Measurements from ENCODE around the gene WWOX. TPM values are rescaled to one million over a fixed set of nuclear protein-coding genes. Genes with fewer than 3 reads are reported as not detected.

WWOX gene
- total RNA-seq, 2 donors from 2014 or later, result 23.0 to 31.7 TPM

DNA sequence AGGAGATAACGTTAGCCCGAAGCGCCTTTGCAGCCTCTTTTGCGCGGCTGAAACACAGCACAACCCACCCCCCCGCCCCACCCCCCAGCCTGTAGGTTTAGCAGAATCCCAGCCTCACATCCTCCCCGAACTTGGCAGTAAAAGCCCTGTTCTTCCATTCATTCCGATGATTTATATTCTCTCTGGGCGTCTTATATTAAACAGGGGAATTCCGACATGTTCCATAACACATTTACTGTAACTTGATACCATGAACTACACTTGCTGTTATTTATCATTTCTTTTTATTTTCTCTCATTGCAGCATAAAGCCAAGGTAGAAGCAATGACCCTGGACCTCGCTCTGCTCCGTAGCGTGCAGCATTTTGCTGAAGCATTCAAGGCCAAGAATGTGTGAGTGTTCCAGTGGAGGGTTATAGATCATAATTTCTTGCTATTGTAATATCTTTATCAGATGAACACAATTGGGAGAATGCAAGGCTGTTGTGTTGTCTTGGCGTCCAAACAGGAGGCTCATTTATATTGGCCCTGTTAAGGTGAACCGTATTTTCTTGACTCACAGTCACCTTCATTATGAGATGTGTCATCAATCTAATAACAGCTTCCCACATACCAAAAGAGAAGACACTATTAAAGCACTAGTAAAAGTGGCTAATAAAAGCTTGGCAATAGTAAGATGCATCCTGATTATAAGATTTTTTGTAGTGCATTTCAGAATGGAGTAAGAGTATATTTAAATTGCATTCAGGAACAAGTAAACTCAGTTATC is 287.3 kb downstream of the WWOX start:
- Mint-ChIP-seq H3K4me1 (ENCODE audit: low read depth in 2 of 2) (no peaks in the 10 kb centered on the region), H3K27ac (no peak overlapping the region), H3K9me3 (no peaks in the 10 kb centered on the region), H3K36me3 (no peaks in the 10 kb centered on the region), H3K27me3 (no peaks in the 10 kb centered on the region), H3K4me3 (no peak overlapping the region)
- no peak for DNase-seq (ENCODE audit: low spot score)
- no peak for ATAC-seq

- no peaks in the 10 kb centered on the region for H3K27me3 Mint-ChIP-seq
- no peak overlapping the region for H3K27ac Mint-ChIP-seq
- DNase-seq (ENCODE audit: low spot score), result no peak
- no peaks in the 10 kb centered on the region for H3K9me3 Mint-ChIP-seq
- no peak for ATAC-seq
- no peaks in the 10 kb centered on the region for H3K36me3 Mint-ChIP-seq
- H3K4me1 Mint-ChIP-seq (ENCODE audit: low read depth in 2 of 2), result no peaks in the 10 kb centered on the region
- no peak overlapping the region for H3K4me3 Mint-ChIP-seq
These were observed 289.6 kb downstream of the WWOX start for GRCh38 chr16:78389009-78389498.

GRCh38 chr16:78390092-78390491 is 290.6 kb downstream of the WWOX start:
- no peak for ATAC-seq
- Mint-ChIP-seq H3K36me3 (no peaks in the 10 kb centered on the region), H3K27ac (no peak overlapping the region), H3K4me1 (ENCODE audit: low read depth in 2 of 2) (no peaks in the 10 kb centered on the region), H3K27me3 (no peaks in the 10 kb centered on the region), H3K4me3 (no peak overlapping the region), H3K9me3 (no peaks in the 10 kb centered on the region)
- no peak for DNase-seq (ENCODE audit: low spot score)

DNA sequence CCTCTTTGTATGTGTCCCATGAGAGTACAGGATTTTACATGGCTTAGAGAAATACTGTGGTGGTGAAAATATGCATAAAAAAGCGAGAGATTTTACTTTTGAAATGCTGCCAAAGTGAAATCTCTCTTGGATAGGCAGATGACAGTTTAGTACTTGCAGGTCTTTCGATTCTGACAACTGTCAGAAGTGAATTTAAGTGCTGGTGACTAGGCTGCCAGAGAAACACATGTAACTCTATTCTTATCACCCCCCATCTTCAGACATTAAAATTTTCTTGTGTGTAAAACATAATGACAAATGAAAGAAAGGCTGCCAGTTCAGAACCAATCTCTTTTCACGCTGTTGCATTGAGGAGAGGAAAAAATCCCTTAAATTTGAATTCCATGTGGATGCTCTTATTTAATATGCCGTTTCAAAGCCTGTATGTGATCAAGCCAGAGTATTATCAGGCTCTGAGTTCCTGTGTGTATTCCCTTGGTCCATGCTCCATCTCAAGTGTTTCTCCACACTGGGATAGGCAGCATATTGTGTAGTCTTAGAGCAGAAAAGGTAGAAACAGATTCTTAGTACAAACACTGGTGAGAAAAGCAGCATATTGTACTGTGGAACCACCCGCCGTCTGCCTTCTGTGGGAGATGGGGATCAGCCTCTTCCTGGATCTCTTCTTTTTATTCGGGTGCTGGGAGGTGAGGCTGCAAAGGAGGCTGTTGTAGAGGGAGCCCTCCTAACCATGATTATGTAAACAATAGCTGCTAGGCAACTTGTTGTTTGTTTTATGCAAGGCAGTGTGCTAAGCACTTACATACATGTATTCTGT is 291.3 kb downstream of the WWOX start:
- H3K4me3 Mint-ChIP-seq, result no peak overlapping the region
- no peaks in the 10 kb centered on the region for H3K27me3 Mint-ChIP-seq
- ATAC-seq, result no peak
- H3K27ac Mint-ChIP-seq, result no peak overlapping the region
- no peaks in the 10 kb centered on the region for H3K36me3 Mint-ChIP-seq
- no peaks in the 10 kb centered on the region for H3K9me3 Mint-ChIP-seq
- no peaks in the 10 kb centered on the region for H3K4me1 Mint-ChIP-seq (ENCODE audit: low read depth in 2 of 2)
- DNase-seq (ENCODE audit: low spot score), result no peak

- Mint-ChIP-seq H3K4me1 (ENCODE audit: low read depth in 2 of 2) (no peaks in the 10 kb centered on the region), H3K4me3 (no peak overlapping the region), H3K36me3 (no peaks in the 10 kb centered on the region), H3K27me3 (no peaks in the 10 kb centered on the region), H3K27ac (no peak overlapping the region), H3K9me3 (no peaks in the 10 kb centered on the region)
- no peak for DNase-seq (ENCODE audit: low spot score)
- no peak for ATAC-seq
These were observed 293.2 kb downstream of the WWOX start for GRCh38 chr16:78392585-78393195.

DNA sequence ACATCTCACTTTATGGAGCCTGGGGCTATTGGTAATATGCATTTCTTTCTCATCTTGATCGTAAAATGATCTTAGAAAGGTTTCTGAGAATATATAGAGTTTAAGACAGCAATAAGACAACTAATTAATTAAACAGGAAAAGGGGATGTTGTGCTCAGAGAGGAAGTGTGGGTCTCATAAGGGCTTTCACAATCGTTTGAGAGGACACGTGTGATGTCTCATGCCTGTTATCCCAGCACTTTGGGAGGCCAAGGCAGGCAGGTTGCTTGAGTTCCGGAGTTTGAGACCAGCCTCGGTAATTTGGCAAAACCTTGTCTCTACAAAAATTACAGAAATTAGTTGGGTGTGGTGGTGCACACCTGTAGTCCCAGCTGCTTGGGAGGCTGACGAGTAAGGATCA is 295.6 kb downstream of the WWOX start:
- H3K9me3 Mint-ChIP-seq, result no peaks in the 10 kb centered on the region
- H3K4me1 Mint-ChIP-seq (ENCODE audit: low read depth in 2 of 2), result no peaks in the 10 kb centered on the region
- no peak overlapping the region for H3K4me3 Mint-ChIP-seq
- DNase-seq (ENCODE audit: low spot score) (no peak), ATAC-seq (no peak)
- H3K36me3 Mint-ChIP-seq, result no peaks in the 10 kb centered on the region
- H3K27me3 Mint-ChIP-seq, result no peaks in the 10 kb centered on the region
- no peak overlapping the region for H3K27ac Mint-ChIP-seq

- no peaks in the 10 kb centered on the region for H3K27me3 Mint-ChIP-seq
- ATAC-seq (no peak), DNase-seq (ENCODE audit: low spot score) (no peak)
- no peaks in the 10 kb centered on the region for H3K4me1 Mint-ChIP-seq (ENCODE audit: low read depth in 2 of 2)
- H3K9me3 Mint-ChIP-seq, result no peaks in the 10 kb centered on the region
- H3K36me3 Mint-ChIP-seq, result no peaks in the 10 kb centered on the region
- H3K27ac Mint-ChIP-seq, result no peak overlapping the region
- H3K4me3 Mint-ChIP-seq, result no peak overlapping the region
These were observed 296.6 kb downstream of the WWOX start for GRCh38 chr16:78396046-78396445.

DNA sequence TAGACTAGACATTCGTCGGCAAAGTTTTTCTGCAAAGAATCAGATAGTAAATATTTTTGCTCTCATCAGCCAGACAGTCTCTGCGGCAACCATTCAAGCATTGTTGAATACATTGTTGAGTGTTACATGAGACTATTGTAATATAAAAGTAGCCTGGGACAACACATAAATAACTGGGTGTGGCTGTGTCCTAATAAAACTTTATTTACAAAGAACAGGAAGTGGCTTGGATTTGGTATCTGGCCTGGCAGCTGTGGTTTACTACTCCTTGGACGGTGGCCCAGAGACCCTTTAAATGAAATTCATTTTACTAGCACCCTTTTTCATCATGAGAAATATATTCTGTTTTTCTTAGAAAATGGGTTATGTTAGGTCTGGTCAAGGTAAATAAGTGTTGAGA is 297.2 kb downstream of the WWOX start:
- no peaks in the 10 kb centered on the region for H3K4me1 Mint-ChIP-seq (ENCODE audit: low read depth in 2 of 2)
- no peak overlapping the region for H3K4me3 Mint-ChIP-seq
- ATAC-seq (no peak), DNase-seq (ENCODE audit: low spot score) (no peak)
- H3K27me3 Mint-ChIP-seq, result no peaks in the 10 kb centered on the region
- no peaks in the 10 kb centered on the region for H3K9me3 Mint-ChIP-seq
- H3K27ac Mint-ChIP-seq, result no peak overlapping the region
- no peaks in the 10 kb centered on the region for H3K36me3 Mint-ChIP-seq

- H3K36me3 Mint-ChIP-seq, result no peaks in the 10 kb centered on the region
- H3K9me3 Mint-ChIP-seq, result no peaks in the 10 kb centered on the region
- ATAC-seq (no peak), DNase-seq (ENCODE audit: low spot score) (no peak)
- no peak overlapping the region for H3K4me3 Mint-ChIP-seq
- no peaks in the 10 kb centered on the region for H3K4me1 Mint-ChIP-seq (ENCODE audit: low read depth in 2 of 2)
- H3K27me3 Mint-ChIP-seq, result no peaks in the 10 kb centered on the region
- H3K27ac Mint-ChIP-seq, result no peak overlapping the region
These were observed 299.9 kb downstream of the WWOX start for GRCh38 chr16:78399384-78399783.

DNA sequence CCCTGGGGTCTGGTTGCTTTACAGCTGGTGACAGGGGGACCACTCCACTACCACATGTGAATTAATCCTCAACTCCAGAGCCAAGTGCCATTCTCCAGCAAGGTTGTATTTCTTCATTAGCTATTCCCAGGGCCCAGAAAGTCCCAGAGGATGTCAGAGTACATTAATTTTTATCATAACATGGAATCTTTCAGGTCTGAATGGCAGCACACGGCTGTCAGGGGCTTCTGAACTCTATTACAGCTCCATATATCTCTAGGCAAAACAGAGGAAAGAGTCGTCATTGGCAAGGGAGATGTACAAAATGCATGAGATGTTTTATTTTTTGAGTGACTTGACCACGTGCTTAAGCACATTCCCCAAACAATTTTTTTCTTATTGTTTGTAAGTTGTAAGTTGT is 303.4 kb downstream of the WWOX start:
- Mint-ChIP-seq H3K27ac (no peak overlapping the region), H3K9me3 (no peaks in the 10 kb centered on the region), H3K27me3 (no peaks in the 10 kb centered on the region), H3K4me1 (ENCODE audit: low read depth in 2 of 2) (no peaks in the 10 kb centered on the region), H3K4me3 (no peak overlapping the region), H3K36me3 (no peaks in the 10 kb centered on the region)
- no peak for ATAC-seq
- DNase-seq (ENCODE audit: low spot score), result no peak

DNA sequence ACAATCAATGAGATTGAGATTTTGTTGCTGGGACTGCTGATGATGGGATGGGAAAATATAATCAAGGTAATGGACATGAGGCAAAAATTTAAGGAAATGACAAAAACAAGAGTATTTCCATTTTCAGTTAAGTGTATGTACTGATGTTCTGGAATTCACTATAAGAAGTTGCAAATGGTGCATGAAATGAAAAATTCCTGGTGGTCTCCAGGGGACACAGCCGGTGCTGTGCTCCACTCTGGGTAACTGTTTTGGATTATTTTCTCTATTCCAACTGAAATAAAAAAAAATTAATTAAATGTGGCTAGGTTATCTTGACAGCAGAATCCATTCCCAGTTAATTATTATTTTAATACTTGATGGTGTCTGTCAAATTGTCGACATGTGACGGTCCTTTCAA is 305.6 kb downstream of the WWOX start:
- Mint-ChIP-seq H3K9me3 (peaks cover 6% of the 10 kb centered on the region), H3K27me3 (no peaks in the 10 kb centered on the region), H3K4me1 (ENCODE audit: low read depth in 2 of 2) (no peaks in the 10 kb centered on the region), H3K36me3 (no peaks in the 10 kb centered on the region), H3K27ac (no peak overlapping the region), H3K4me3 (no peak overlapping the region)
- DNase-seq (ENCODE audit: low spot score) (no peak), ATAC-seq (no peak)

DNA sequence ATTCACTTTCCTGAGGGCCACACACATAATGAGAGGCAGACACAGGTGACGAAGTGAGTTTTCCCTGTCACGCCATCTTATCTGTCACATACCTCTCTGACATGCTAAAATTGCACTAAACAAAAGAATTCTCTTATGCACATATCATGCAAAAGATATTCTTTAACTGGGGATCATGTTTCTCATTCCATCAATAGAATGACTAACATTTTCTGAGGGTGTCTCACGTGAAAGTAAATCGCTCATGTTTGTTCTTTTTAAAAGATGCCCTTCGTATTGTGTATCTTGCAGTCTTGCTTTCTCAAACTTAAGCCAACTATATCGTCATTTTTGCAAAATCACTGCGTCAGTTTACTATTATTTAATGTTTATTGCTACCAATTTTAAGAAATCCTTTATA is 306.4 kb downstream of the WWOX start:
- no peaks in the 10 kb centered on the region for H3K36me3 Mint-ChIP-seq
- no peaks in the 10 kb centered on the region for H3K4me1 Mint-ChIP-seq (ENCODE audit: low read depth in 2 of 2)
- DNase-seq (ENCODE audit: low spot score), result no peak
- H3K27me3 Mint-ChIP-seq, result no peaks in the 10 kb centered on the region
- no peak overlapping the region for H3K4me3 Mint-ChIP-seq
- no peak for ATAC-seq
- peaks cover 6% of the 10 kb centered on the region for H3K9me3 Mint-ChIP-seq
- no peak overlapping the region for H3K27ac Mint-ChIP-seq

- no peak overlapping the region for H3K27ac Mint-ChIP-seq
- no peak overlapping the region for H3K4me3 Mint-ChIP-seq
- DNase-seq (ENCODE audit: low spot score) (no peak), ATAC-seq (no peak)
- H3K27me3 Mint-ChIP-seq, result no peaks in the 10 kb centered on the region
- H3K36me3 Mint-ChIP-seq, result peaks cover 5% of the 10 kb centered on the region
- H3K9me3 Mint-ChIP-seq, result peaks cover 9% of the 10 kb centered on the region
- no peaks in the 10 kb centered on the region for H3K4me1 Mint-ChIP-seq (ENCODE audit: low read depth in 2 of 2)
These were observed 307.7 kb downstream of the WWOX start for GRCh38 chr16:78407191-78407590.

GRCh38 chr16:78413651-78414050 is 314.2 kb downstream of the WWOX start:
- ATAC-seq (no peak), DNase-seq (ENCODE audit: low spot score) (no peak)
- Mint-ChIP-seq H3K27ac (no peak overlapping the region), H3K4me1 (ENCODE audit: low read depth in 2 of 2) (no peaks in the 10 kb centered on the region), H3K9me3 (peaks cover 13% of the 10 kb centered on the region), H3K27me3 (no peaks in the 10 kb centered on the region), H3K36me3 (peaks cover 17% of the 10 kb centered on the region), H3K4me3 (no peak overlapping the region)
